ENCODE results near the gene SCAMP3. TPM values are rescaled to one million over a fixed set of nuclear protein-coding genes. Genes with fewer than 3 reads are reported as not detected.

The SCAMP3 gene
- polyA plus RNA-seq, 1 experiment, result 104 TPM

DNA sequence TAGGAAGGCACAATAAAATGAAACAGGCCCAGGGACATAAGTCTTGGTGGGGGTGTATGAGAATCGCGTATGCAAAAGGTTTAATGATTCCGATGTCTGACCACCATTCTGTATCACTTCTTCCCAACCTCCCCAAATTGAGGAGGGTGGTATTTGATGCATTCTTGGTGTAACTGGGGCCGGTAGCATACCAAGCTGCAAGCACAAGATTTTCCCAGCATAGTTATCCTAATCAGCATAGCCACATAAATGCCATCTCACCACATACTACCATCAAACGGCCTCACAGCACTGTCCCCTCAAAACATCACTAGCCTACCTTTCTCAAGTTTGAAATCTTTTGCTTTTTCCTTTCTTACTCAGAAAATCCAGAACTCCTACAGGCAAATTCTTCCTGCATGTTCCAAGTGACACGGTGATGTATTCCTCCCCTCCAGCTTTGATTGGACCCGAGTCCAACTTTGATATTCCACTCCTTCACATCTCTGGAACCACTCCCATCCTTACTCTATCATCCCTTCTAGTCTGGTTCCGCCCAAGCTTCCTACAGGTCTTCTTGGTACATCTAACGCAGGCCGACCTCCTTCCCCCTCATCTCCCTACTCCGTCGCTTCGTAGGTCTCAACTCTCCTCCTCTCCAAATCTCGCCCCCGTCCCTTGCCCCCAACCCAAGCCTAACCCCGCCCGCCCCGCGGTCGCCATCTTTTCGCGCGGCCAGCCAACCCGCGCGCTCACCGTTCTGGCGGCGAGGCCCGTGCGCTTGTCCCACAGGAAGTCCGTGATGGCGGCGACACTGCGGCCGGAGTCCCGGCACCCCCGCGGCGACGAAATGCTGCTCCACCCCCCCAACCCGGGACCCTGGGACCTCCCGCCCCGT is 10.5 kb upstream of the SCAMP3 start:
- CTCF ChIA-PET, result interaction anchor here (0.9 to 5.0 kb wide), 3 partner anchors 22 to 320 kb away, joined by 3 to 56 read pairs (median 3); no protein-coding TSS in a partner anchor
- POLR2A ChIA-PET, result interaction anchor here (0.5 to 1.8 kb wide), 13 partner anchors 9 to 291 kb away, joined by 3 to 13 read pairs (median 5); partner anchors contain the start of genes ASH1L and SCAMP3
- no peaks in the 10 kb centered on the region for H3K27me3 ChIP-seq (ENCODE audit: control insufficient read depth, insufficient read depth, low read length)
- peak overlapping the region; percentile 89 for H3K4me3 ChIP-seq (ENCODE audit: low read depth, low read length)
- TF ChIP-seq, protein P1, sequence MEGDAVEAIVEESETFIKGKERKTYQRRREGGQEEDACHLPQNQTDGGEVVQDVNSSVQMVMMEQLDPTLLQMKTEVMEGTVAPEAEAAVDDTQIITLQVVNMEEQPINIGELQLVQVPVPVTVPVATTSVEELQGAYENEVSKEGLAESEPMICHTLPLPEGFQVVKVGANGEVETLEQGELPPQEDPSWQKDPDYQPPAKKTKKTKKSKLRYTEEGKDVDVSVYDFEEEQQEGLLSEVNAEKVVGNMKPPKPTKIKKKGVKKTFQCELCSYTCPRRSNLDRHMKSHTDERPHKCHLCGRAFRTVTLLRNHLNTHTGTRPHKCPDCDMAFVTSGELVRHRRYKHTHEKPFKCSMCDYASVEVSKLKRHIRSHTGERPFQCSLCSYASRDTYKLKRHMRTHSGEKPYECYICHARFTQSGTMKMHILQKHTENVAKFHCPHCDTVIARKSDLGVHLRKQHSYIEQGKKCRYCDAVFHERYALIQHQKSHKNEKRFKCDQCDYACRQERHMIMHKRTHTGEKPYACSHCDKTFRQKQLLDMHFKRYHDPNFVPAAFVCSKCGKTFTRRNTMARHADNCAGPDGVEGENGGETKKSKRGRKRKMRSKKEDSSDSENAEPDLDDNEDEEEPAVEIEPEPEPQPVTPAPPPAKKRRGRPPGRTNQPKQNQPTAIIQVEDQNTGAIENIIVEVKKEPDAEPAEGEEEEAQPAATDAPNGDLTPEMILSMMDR (IDR thresholded peaks at IDR 0.05; ENCODE audit: low read depth, low read length), result no peak
- no peak for DNase-seq (ENCODE audit: low read depth, low spot score)
- no peaks in the 10 kb centered on the region for H3K9me3 ChIP-seq (ENCODE audit: control insufficient read depth, insufficient read depth, low read length)
- peak overlapping the region; percentile 83 for H3K27ac ChIP-seq (ENCODE audit: low read depth, low read length)

DNA sequence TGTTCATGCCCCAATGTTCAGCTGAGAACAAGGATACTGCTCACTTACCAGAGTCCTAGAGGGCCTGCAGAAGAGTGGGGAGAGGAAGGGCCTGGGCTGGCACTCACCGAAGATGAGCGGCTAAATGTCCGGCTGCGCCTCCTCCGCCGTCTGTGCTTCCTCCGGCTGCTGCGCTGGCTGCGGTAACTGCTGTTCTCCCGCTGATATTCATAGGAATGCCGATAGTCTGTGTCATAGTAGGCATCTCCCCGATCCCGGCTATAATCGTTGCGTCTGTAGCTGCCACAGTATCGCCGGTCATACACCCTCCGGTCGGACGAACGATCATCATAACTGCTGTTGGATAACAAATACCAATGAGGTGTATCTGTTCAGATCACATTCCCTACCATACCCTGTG is 7.2 kb upstream of the SCAMP3 start:
- no peaks in the 10 kb centered on the region for H3K27me3 ChIP-seq (ENCODE audit: control insufficient read depth, insufficient read depth, low read length)
- ChIA-PET CTCF (no interaction called here), POLR2A (no interaction called here)
- TF ChIP-seq, protein P1 (IDR thresholded peaks at IDR 0.05; ENCODE audit: low read depth, low read length), result no peak
- no peak overlapping the region for H3K27ac ChIP-seq (ENCODE audit: low read depth, low read length)
- DNase-seq (ENCODE audit: low read depth, low spot score), result no peak
- no peaks in the 10 kb centered on the region for H3K9me3 ChIP-seq (ENCODE audit: control insufficient read depth, insufficient read depth, low read length)
- no peak overlapping the region for H3K4me3 ChIP-seq (ENCODE audit: low read depth, low read length)

DNA sequence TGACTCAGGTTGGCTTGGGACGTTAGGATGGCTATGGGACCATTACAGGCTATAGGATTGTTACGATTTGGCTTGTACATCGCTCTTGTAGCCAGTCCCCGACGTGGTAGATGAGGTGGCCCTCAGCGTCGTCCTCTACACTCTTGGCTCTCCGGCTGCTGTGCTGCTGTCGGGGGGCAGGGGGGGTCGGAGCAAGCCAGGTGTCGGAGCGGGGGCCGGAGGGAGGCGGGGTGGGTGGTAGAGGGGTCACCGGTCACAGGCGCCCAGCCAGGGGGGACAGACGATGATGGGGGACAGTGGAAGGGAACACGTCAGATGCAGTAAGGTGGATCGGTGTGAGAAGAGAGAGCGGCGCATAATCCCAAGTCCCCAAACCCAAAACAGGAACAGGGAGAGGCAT is 6.5 kb upstream of the SCAMP3 start:
- POLR2A ChIA-PET, result no interaction called here
- H3K9me3 ChIP-seq (ENCODE audit: control insufficient read depth, insufficient read depth, low read length), result no peaks in the 10 kb centered on the region
- no peak overlapping the region for H3K27ac ChIP-seq (ENCODE audit: low read depth, low read length)
- no peaks in the 10 kb centered on the region for H3K27me3 ChIP-seq (ENCODE audit: control insufficient read depth, insufficient read depth, low read length)
- no peak for DNase-seq (ENCODE audit: low read depth, low spot score)
- CTCF ChIA-PET, result interaction anchor here (0.8 kb wide), 1 partner anchor 18 kb away, joined by 3 read pairs; no protein-coding TSS in a partner anchor
- TF ChIP-seq, protein P1 (IDR thresholded peaks at IDR 0.05; ENCODE audit: low read depth, low read length), result no peak
- H3K4me3 ChIP-seq (ENCODE audit: low read depth, low read length), result no peak overlapping the region

DNA sequence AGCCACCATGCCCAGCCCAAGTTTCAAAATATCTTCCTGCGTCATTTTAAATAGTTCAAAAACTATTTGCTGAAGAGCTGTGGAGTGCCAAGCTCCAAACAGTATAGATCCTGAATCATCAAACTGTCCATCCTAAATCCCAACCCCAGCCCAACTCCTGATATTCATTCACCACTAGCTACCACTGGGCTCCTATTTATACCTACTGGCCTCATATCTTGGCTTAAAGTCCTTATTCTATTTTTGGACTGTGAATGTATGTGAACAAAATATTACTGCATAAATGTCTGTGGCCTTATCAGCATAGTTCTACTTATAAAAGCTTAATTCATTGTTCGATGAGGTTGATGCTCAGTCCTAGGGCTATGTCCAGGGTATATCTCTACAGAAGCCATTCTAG is 5.2 kb upstream of the SCAMP3 start:
- Histone ChIP-seq H3K4me3 (ENCODE audit: low read depth, low read length) (no peak overlapping the region), H3K27ac (ENCODE audit: low read depth, low read length) (no peak overlapping the region), H3K27me3 (ENCODE audit: control insufficient read depth, insufficient read depth, low read length) (no peaks in the 10 kb centered on the region), H3K9me3 (ENCODE audit: control insufficient read depth, insufficient read depth, low read length) (no peaks in the 10 kb centered on the region)
- DNase-seq (ENCODE audit: low read depth, low spot score), result no peak
- TF ChIP-seq, protein P1 (IDR thresholded peaks at IDR 0.05; ENCODE audit: low read depth, low read length), result no peak
- ChIA-PET CTCF (interaction anchor here (2.9 kb wide), 1 partner anchor 17 kb away, joined by 19 read pairs; no protein-coding TSS in a partner anchor), POLR2A (no interaction called here)

DNA sequence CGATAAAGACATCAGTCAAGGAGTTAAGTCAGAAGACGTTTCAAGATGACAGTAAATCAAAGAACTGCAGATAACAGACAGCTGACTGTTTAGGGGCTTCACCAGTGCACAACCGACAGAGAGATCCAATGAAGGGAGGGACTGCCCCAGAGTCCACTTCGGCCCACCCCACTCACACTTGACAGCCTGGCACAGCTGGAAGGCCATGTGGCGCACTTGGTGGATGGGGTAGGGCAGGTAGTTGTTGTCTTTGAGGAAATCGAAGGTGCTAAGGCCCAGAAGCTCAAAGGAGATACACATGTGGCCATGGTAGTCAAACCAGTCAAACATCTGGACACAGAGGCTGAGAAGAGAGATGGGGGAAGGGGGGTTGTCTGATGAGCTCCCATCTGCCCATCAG is 4.4 kb upstream of the SCAMP3 start:
- TF ChIP-seq, protein P1 (IDR thresholded peaks at IDR 0.05; ENCODE audit: low read depth, low read length), result no peak
- DNase-seq (ENCODE audit: low read depth, low spot score), result no peak
- no peak overlapping the region for H3K4me3 ChIP-seq (ENCODE audit: low read depth, low read length)
- no peak overlapping the region for H3K27ac ChIP-seq (ENCODE audit: low read depth, low read length)
- CTCF ChIA-PET, result interaction anchor here (0.9 to 2.9 kb wide), 3 partner anchors 16 to 94 kb away, joined by 3 to 19 read pairs (median 4); partner anchors contain the start of gene KRTCAP2
- H3K27me3 ChIP-seq (ENCODE audit: control insufficient read depth, insufficient read depth, low read length), result no peaks in the 10 kb centered on the region
- no peaks in the 10 kb centered on the region; the same call in 1 of the 2 replicates for H3K9me3 ChIP-seq (ENCODE audit: control insufficient read depth, insufficient read depth, low read length)
- POLR2A ChIA-PET, result no interaction called here
